NCI-H82 treated with DMSO at 0.1 percent for 48 hours (cell line): ENCODE measurements around the gene DUSP18.
"Not testable (repeated sequence)": the region's sequence is repeated elsewhere in the genome, so short reads cannot be mapped to it uniquely, and the experiment has no call there.

ENCODE experiments used
- DNase-seq: peaks from one replicate; lab custom pipeline; 2025; ENCODE audit not compliant: unreplicated experiment; lab: John Stamatoyannopoulos, UW

Gene DUSP18

GRCh38 chr22:30667494-30668385 lies at the start of gene DUSP18:
Gene DUSP18 (minus strand): TSS chr22:30667875. CDS start chr22:30664003, 3,872 bp downstream.
- DNase-seq, result peak; percentile 33

DNA sequence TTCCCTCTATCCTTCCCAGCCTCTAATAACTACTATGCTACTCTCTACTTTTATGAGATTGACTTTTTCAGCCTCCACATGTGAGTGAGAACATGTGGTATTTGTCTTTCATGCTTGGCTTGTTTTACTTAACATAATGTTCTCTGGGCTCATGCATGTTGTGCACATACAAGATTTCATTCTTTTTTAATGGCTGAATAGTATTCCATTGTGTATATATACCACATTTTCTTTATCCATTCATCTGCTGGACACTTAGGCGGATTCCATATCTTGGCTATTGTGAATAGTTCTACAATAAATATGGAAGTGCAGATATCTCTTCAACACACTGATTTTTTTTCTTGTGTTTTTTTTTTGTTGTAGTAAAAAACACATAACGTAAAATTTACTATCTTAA lies 46.4 kb upstream of the DUSP18 start:
- DNase-seq, result no peak

- DNase-seq, result no peak
These were observed 44.4 kb upstream of the DUSP18 start for GRCh38 chr22:30712094-30712493.

DNA sequence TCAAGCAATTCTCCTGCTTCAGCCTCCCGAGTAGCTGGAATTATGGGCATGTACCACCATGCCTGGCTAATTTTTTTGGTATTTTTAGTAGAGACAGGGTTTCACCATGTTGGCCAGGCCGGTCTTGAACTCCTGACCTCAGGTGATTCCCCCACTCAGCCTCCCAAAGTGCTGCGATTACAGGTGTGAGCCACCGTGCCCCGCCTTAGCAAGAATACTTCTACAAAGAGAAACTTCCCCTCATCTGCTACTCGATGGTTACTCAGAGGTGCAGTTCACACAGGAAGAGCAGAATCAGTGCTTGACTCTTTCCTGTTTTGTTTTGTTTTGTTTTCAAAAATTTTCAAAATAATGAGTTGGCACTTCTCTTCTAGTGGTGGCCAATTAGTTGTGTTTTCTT lies 42.3 kb upstream of the DUSP18 start:
- DNase-seq, result not testable (repeated sequence)

DNA sequence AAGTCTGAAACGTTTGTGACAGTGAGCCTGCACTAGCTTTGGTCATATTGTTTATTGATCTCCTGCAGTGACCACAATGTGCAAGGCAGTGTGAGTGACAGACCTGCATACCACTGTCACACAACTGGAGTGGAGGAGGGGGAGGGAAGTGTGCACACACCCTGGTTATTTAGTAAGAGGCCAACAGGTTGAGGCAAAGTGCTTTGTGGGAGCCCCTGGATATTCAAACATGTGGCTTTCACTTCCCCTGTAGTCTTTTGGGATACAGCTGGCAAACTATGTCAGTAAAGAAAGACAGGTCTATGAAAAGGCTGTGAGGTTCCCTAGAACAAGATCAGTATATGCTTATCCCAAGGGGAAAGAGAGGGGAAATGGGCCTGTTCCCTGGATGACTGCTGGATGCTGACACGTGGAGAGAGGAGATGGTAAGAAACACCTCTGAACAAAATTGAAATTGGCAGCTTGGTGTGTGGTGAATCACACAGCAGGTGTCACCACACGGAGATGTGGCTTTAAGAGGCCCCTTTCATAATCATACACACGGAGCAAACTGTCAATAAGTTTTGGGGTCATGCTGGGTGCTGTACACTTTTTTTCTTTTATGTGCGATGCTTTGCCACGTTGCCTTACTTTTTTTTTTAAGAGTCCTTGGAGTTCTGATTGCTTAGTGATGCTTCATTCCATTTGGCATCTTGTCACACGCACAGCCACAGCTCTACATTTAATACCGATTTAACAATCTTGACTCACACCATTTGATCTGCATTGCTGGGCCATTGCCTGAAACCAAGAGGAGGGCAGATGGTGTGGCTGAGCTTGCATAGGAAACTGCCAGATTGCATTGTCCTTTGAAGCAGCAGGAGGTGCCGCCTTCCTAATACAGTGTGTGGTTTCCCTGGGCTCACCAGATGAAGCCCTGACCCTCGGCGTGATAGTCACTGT lies 38.3 kb upstream of the DUSP18 start:
- DNase-seq, result peak; percentile 65

GRCh38 chr22:30704978-30705377 lies 37.3 kb upstream of the DUSP18 start:
- no peak for DNase-seq

GRCh38 chr22:30702856-30703255 lies 35.2 kb upstream of the DUSP18 start:
- no peak for DNase-seq

DNA sequence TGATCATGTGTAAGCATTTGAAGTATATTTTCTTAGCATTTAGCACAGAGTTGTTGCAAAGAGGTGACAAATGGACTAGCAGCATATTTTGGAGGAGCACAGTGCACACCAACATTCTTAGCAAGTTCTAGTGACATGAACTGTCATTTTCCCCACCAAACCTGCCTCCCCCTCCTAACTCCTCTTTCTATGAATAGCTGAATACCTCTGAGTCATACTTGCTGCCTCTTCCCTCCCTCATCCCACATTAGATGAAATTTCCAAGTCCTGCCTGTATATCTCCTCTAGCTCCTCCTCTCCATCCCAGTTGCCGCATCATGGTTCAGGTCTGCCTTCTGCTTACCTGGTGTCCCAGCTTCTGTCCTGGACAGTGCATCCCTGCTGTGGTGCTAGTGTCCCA lies 34.2 kb upstream of the DUSP18 start:
- DNase-seq, result no peak

DNA sequence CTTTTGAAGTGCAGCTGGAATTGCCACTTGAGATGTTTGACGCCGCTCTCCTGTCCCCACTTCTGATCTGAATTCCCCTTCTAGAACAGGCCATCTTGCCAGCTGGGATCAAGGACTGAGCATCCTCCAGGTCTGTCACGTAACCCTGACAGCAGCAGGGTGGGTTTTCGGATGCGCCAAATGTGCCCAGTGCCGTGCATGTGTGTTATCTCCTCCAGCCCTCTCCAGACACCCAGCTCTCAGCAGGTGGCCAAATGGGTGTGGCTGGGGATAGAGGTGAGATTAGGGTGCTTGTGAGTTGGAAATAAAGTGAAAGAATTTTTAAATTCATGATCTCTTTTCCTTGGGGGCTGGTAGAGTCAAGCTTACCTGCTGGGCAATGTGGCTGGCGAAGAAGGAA lies 30.3 kb upstream of the DUSP18 start:
- DNase-seq, result no peak

DNA sequence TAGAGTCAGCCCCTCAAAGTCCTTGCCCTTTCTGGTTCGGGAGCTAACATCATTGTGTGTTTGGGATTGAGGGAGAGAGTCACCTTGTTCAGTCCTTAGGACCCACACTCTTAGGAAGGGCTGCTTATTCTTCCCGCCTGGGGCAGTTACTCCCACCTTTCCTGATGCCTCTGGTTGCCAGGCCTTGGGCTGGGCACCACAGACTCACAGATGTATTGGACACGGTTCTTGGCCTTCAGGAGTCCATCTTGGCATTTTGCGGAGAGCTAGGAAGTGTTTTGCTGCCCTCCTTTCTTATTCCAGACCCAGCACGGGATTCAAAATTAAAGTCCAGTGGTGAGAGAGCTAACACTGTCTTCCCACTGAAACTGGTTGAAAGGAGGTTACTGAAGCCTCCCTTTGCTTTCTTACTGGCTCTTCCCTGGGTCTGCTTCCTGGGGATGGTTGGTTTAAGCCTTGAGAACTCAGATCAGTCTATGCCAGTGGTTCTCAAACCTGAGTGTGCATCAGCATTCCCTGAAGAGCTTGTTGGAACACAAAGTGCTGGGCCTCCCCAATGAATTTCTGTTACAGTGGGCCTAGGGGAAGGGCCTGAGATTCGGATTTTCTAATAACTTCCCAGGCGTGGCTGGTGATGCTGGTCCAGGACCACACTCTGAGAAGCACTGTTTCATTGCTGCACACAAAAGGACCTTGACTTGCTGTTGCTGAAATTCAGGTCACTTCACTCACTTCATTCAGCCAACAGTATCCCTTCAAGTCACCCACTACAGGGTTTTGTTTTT lies 28.4 kb upstream of the DUSP18 start:
- no peak for DNase-seq

- no peak for DNase-seq
These were observed 27.7 kb upstream of the DUSP18 start for GRCh38 chr22:30695351-30695851.

GRCh38 chr22:30694640-30695350 lies 27.1 kb upstream of the DUSP18 start, which contains the start of gene OSBP2:
Gene OSBP2 (plus strand): TSS chr22:30694874. CDS start chr22:30694910, 36 bp downstream.
- DNase-seq, result no peak

DNA sequence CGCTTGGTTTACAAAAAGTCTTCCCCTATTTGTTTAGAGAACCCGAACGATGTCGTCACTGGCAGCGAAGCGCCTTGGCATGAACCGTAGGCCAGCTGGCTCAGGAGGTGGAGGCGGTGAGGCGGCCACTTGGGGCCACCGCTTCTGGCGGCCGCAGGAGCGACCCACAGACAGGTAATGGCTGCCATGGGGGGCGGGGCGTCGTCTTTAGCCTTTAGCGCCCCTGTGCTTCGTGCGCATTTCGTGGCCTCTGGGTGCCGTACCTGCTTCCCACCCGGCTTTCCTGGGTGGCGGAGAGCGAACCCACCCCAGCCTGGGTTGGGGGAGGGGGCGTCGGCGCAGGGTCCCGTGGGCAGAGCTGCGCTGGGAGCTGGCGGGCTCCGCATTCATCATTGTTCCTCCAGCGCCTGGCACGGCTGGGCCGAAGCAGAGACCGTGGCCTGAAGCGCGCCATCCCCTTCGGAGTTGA lies 26.5 kb upstream of the DUSP18 start:
- no peak for DNase-seq

DNA sequence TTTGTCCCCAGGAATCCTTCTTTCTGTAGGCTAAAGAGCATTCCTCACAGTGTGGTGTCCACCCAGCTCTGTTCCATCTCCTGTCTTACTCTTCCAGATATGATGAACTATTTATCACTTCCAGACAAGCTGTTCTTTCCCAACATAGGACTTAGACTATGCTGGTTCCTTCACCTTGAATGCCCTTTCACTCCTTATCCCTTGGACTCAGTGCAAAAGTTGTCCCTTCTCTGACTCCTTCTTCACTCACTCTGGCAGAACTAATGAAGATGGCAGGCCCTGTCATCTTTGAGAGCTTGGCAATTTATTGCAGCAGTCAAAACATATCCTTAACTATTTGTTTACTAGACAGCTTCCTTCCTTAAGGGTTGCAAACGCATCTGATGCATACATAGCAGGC lies 23.5 kb upstream of the DUSP18 start:
- no peak for DNase-seq

DNA sequence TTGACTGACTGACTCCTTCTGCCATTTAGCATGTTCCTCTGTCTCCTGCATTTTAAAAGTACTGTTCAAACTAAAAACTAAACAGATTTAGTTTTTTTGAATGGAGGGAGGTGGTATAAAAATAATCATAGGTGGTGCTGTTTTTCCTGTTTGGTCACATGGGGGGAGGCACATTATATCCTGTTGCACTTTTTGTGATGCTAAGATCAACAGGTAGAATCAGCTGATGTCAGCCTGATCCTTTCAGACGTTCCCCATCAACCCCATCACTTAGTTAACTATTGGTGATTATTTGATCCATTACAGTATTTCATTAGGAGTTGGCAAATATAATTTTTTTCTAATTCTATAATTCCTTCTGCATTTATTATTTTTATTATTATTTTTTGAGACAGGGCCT lies 21.9 kb upstream of the DUSP18 start:
- no peak for DNase-seq

- DNase-seq, result no peak
These were observed 19.7 kb upstream of the DUSP18 start for GRCh38 chr22:30687358-30687757.

DNA sequence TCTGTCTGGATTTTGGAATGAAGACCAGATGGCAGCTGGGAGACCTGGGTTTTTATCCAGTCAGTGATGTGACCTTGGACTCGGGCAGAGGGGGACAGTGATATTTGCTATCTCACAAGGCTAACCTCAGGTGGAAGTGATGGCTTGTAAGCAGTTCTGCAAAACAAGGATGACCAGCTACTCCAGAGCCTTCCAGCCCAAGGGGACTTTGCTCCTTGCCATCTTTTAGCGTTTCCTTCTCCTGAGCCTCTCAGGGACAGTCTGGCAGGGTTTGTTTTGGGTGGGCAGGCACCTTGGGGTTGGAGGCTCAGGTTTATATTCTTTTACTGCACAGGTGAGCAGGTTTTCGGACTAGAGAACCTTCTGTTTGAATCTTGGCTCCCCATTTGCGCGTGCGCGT lies 17.5 kb upstream of the DUSP18 start:
- DNase-seq, result no peak

GRCh38 chr22:30681831-30682230 lies 14.2 kb upstream of the DUSP18 start:
- no peak for DNase-seq

DNA sequence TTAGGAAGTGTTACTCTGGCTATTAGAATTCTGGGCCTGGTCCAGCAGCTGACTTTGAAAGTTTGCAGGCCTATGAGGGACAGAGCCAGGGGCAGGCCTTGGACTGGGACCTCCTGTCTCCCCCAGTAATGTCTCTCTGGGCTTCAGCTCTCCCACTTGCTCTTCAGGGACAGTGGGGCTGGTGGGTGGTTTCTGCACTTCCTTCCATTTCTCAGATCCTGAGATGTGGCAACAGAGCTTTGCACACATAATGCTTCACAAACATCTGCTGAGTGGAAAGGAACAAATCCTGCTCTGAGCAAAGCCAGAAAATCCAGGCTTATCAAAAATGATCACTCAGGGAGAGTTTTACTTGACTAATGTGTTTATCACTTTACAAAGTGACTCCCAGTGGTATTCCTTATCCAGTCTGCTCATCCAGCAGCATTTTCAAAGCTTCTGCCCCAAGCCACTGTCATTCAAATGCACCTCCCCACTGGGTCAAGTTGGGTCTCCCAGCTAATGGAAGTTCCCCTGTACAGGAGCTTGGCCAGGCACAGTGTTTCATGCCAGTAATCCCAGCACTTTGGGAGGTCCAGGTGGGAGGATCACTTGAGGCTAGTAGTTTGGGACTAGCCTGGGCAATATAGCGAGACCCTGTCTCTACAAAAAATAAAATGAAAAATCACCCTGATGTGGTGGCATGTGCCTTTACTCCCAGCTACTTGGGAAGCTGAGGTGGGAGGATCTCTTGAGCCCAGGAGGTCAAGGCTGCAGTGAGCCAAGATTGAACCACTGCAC lies 13.5 kb upstream of the DUSP18 start:
- DNase-seq, result no peak
